ENCODE measurements around the gene TBC1D1.

The TBC1D1 gene

GRCh38 chr4:38132843-38133662 lies 242.2 kb downstream of the TBC1D1 start:
- DNase-seq: no peak

- DNase-seq: no peak
These were observed 243.0 kb downstream of the TBC1D1 start for GRCh38 chr4:38133711-38134480.

- DNase-seq: no peak
These were observed 244.3 kb downstream of the TBC1D1 start for GRCh38 chr4:38135201-38135600.

DNA sequence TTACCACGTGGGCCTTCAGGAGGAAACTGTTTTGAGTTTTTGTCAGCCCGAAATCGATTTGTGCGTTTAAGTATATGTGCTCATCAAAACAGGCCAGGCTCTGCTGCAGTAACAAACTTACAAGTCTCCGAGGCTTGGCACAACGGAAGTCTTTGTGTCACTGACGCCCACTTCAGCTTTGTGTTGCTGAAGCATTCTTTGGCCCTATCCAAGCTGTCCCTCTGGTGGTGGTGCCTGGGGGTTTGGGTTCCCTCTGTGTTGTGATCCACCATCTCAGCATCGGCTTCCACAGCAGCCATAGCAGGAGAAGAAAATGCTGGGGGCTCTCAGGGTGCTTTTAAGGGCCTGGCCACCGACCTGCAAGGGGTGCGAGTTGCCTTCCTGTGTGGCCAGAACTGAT lies 245.7 kb downstream of the TBC1D1 start:
- DNase-seq: no peak

DNA sequence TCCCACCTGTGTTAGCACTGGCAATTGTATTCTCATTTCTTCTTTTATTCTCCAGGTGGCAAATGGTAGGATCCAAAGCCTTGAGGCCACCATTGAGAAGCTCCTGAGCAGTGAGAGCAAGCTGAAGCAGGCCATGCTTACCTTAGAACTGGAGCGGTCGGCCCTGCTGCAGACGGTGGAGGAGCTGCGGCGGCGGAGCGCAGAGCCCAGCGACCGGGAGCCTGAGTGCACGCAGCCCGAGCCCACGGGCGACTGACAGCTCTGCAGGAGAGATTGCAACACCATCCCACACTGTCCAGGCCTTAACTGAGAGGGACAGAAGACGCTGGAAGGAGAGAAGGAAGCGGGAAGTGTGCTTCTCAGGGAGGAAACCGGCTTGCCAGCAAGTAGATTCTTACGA lies 246.2 kb downstream of the TBC1D1 start:
- DNase-seq: no peak

- DNase-seq: no peak
These were observed 247.5 kb downstream of the TBC1D1 start for GRCh38 chr4:38138363-38138762.

GRCh38 chr4:38139187-38139586 lies 248.3 kb downstream of the TBC1D1 start:
- no peak for DNase-seq

DNA sequence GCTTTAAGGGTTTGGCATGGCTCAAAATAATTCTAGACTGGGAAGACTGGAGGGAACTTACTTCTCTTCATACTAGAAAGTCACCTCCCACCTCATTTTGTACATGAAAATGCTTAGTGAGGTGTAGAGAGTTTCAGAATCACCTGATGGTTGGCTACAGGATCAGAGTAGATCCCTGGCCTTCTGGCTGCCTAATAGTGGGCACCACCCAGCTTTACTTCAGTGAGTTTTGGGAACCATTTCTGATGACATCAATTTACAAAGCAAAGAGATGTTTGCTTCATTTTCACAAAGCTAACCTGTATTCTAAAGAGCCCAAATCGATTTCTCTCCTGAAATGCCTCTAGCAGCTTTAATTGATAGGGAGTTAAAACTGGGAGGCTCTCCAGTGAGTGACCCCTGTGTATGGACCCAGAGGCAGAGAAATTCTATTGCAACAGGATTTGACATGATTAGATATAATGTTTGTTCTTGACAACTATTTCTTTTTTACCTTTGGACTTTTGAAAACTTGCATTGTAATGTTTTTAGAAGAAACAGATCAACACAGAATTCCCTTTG lies 249.8 kb downstream of the TBC1D1 start:
- DNase-seq: no peak

GRCh38 chr4:38141808-38142500 lies 251.1 kb downstream of the TBC1D1 start:
- peak; percentile 44 for DNase-seq

GRCh38 chr4:38144031-38144430 lies 253.1 kb downstream of the TBC1D1 start:
- no peak for DNase-seq

- DNase-seq: no peak
These were observed 254.3 kb downstream of the TBC1D1 start for GRCh38 chr4:38145033-38145678.

- DNase-seq: peak; percentile 48
These were observed 254.9 kb downstream of the TBC1D1 start for GRCh38 chr4:38145741-38146140.

- no peak for DNase-seq
These were observed 255.5 kb downstream of the TBC1D1 start for GRCh38 chr4:38146383-38146782.

DNA sequence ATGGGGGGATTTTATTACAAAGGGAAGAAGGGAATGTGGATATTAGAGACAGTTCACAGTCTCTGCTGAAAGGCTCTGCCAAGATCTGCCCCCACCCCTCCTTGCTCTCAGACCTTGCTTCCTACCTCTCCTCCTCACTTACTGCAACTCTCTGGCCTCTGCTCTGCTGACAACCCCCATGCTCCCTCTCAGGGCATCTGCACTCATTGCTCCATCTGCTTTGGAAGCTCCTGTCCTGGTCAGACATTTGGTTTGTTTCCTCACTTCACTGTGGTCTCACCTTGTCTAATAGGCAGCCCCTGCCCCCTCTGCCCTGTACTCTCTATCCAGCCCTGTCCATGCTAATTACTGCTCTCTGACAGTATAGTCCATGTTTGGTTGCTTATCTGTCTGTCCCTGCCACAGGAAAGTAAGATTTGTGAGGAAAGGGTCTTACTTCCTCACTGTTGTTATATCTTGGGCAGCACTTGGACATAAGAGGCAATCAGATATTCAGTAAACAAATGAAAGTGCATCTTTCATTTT lies 258.6 kb downstream of the TBC1D1 start:
- no peak for DNase-seq

- DNase-seq: peak; percentile 76
These were observed 259.2 kb downstream of the TBC1D1 start for GRCh38 chr4:38149997-38150671.

- peak; percentile 84 for DNase-seq
These were observed 259.9 kb downstream of the TBC1D1 start for GRCh38 chr4:38150766-38151165.

- DNase-seq: peak; percentile 34
These were observed 261.0 kb downstream of the TBC1D1 start for GRCh38 chr4:38151873-38152272.

GRCh38 chr4:38152305-38152704 lies 261.4 kb downstream of the TBC1D1 start:
- DNase-seq: no peak

DNA sequence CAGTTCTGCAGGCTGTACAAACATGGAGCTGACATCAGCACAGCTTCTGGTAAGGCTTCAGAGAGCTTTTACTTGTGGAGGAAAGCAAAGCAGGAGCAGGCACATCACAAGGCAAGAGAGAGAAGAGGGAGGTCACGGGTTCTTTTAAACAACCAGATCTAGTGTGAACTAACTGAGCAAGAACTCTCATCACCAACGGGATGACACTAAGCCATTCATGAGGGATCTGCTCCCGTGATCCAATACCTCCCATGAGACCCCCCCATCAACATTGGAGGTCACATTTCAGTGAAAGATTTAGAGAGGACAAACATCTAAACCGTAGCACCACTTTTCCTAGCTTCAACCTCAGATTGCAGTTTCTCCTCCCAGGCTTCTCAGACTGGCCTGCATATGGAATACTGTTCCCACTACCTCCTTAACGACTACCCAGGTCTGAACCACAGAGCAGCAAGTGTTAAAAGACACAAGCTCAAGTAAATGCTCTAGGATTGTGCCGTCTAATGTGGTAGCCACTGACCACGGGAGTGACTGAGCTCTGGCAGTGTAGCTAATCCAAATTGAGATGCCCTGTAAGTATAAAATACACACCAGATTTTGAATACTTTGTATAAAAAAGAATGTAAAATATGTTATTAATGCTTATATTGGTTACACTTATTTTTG lies 262.0 kb downstream of the TBC1D1 start:
- DNase-seq: no peak

- DNase-seq: no peak
These were observed 262.5 kb downstream of the TBC1D1 start for GRCh38 chr4:38153387-38153760.

- no peak for DNase-seq
These were observed 263.4 kb downstream of the TBC1D1 start for GRCh38 chr4:38154252-38154651.

Measured in fibroblast of skin of right quadriceps (primary cell).